Skin of body (tissue), 3 donors: ENCODE measurements around the gene CCDC188. TPM values are rescaled to one million over a fixed set of nuclear protein-coding genes. Genes with fewer than 3 reads are reported as not detected.

Experiments used
- DNase-seq: peaks from one replicate; lab custom pipeline; 2025; lab: John Stamatoyannopoulos, UW
- small RNA-seq: library from RNA; depleted of rRNA; stranded (forward); fragments of <200 nt; gene quantifications from one replicate; pipeline ENCODE3, GENCODE V24; 2014; ENCODE audit warnings: low replicate concordance
- total RNA-seq: library from RNA; depleted of rRNA; stranded (reverse); fragments of >200 nt; gene quantifications from one replicate; pipeline ENCODE4 v1.2.3, GENCODE V29; 2014

The CCDC188 gene
- total RNA-seq, 1 donor from 2014 or later, result 1.2 TPM

GRCh38 chr22:20108757-20109230 lies 42.1 kb downstream of the CCDC188 start:
- DNase-seq, result no peak

- no peak for DNase-seq
These were observed 42.7 kb downstream of the CCDC188 start for GRCh38 chr22:20107951-20108756.

- no peak for DNase-seq
These were observed 43.4 kb downstream of the CCDC188 start for GRCh38 chr22:20107471-20107901.

- no peak for DNase-seq
These were observed 44.0 kb downstream of the CCDC188 start for GRCh38 chr22:20106849-20107237.

- no peak for DNase-seq
These were observed 44.5 kb downstream of the CCDC188 start for GRCh38 chr22:20106205-20106848.

- no peak for DNase-seq
These were observed 45.2 kb downstream of the CCDC188 start for GRCh38 chr22:20105456-20106204.

- no peak for DNase-seq
These were observed 48.6 kb downstream of the CCDC188 start for GRCh38 chr22:20102203-20102780.

GRCh38 chr22:20101638-20102037 lies 49.2 kb downstream of the CCDC188 start:
- no peak for DNase-seq

GRCh38 chr22:20099099-20099711 lies 51.6 kb downstream of the CCDC188 start:
- DNase-seq, result no peak

Small RNA genes lying within 50 kb of the gene (small RNA-seq; reads per million reads assigned to genes)
- gene MIR6816 (not detected), gene RF00599 (not detected)

Other genes with a start within 250 kb of the CCDC188 start
- 55.2 TPM for gene COMT, start 209.3 kb downstream of the CCDC188 start, total RNA-seq
- gene TXNRD2, start 209.2 kb downstream of the CCDC188 start, total RNA-seq, result 12.2 TPM
- gene ARVCF, start 134.2 kb downstream of the CCDC188 start, total RNA-seq, result 15.1 TPM
- 15.5 TPM for gene TANGO2, start 129.9 kb downstream of the CCDC188 start, total RNA-seq
- 25.7 TPM for gene DGCR8, start 70.8 kb downstream of the CCDC188 start, total RNA-seq
- gene RANBP1, start 35.0 kb downstream of the CCDC188 start, total RNA-seq, result 75.1 TPM
- gene TRMT2A, start 33.8 kb downstream of the CCDC188 start, total RNA-seq, result 27.0 TPM
- 8.4 TPM for gene ZDHHC8, start 19.3 kb downstream of the CCDC188 start, total RNA-seq
- gene RTN4R, start 117.3 kb upstream of the CCDC188 start, total RNA-seq, result 1.3 TPM
- 25.1 TPM for gene DGCR6L, start 169.0 kb upstream of the CCDC188 start, total RNA-seq
- 8.5 TPM for gene ZNF74, start 243.1 kb upstream of the CCDC188 start, total RNA-seq